Body of pancreas (tissue), 4 donors: Measurements from ENCODE around the gene FAM240B. TPM values are rescaled to one million over a fixed set of nuclear protein-coding genes. Genes with fewer than 3 reads are reported as not detected.
A peak's percentile ranks its signal among the peaks of the same experiment; 100 is the strongest.

ENCODE experiments used
- ATAC-seq: fragments of 150-250 bp; one replicate; pipeline ENCODE4 v1.9.1; 2016
- DNase-seq, 4 donors: peaks; one replicate each; pipeline ENCODE4 v3.0.0-alpha.2; 2019
- H3K27ac ChIP-seq, 4 donors: fragments of 200-600 bp; sonication (generic); 1 replicate in 3 of 4; 2 replicates in 1 of 4; pipeline versions ENCODE4 v1.5.1 to v1.6.1; 2016 to 2019; ENCODE audit warnings: mild to moderate bottlenecking in 1 of 4, mixed read lengths in 1 of 4, moderate library complexity in 1 of 4
- H3K27me3 ChIP-seq, 2 donors: fragments of 200-600 bp; sonication (generic); one replicate each; pipeline ENCODE4 v1.6.0; 2016; ENCODE audit warnings: mild to moderate bottlenecking in 1 of 2
- H3K36me3 ChIP-seq, 2 donors: fragments of 200-600 bp; sonication (generic); replicated peaks in 1 of 2; 2 replicates each; pipeline ENCODE4 v1.5.1; 2016; ENCODE audit warnings: low read depth in 2 of 2; ENCODE audit not compliant: insufficient read depth in 1 of 2
- H3K4me1 ChIP-seq: fragments of 200-600 bp; sonication (generic); one replicate; pipeline ENCODE4 v1.6.0; 2016
- H3K4me3 ChIP-seq, 2 donors: fragments of 200-600 bp; sonication (generic); 1 replicate in 1 of 2; 2 replicates in 1 of 2; pipeline ENCODE4 v1.5.1; 2016 to 2019
- H3K9me3 ChIP-seq, 3 donors: fragments of 200-600 bp; sonication (generic); 1 replicate in 2 of 3; 2 replicates in 1 of 3; pipeline ENCODE4 v1.5.1; 2016
- POLR2A ChIP-seq, 3 donors: fragments of 450-650 bp; IDR thresholded peaks; one replicate each; pipeline ENCODE4 v1.6.1; 2016; ENCODE audit warnings: antibody characterized with exemption in 3 of 3, mild to moderate bottlenecking in 2 of 3
- WGBS, 2 donors: methylation state at CpG; one replicate each; pipeline ENCODE4 v1.1.5; 2017; 5-methylcytosine and 5-hydroxymethylcytosine counted together
- intact Hi-C: fragments of 100-400 bp; cut with DNase I; formaldehyde crosslinking; loops from one replicate; pipeline ENCODE4 v1.15.1; 2023
- total RNA-seq, 2 donors: library from RNA; depleted of rRNA; stranded (reverse); fragments of >200 nt; gene quantifications; one replicate each; pipeline ENCODE4 v1.1.0, GENCODE V29; 2016
- TF ChIP-seq, protein P1 (sequence below), 7 experiments: fragments of 450-650 bp in 4 of 7; fragments of 200-600 bp in 3 of 7; sonication (generic) in 3 of 7; IDR thresholded peaks; one replicate each; pipeline ENCODE4 v1.5.1; 2016 to 2019; ENCODE audit warnings: antibody characterized with exemption in 7 of 7

FAM240B gene
- total RNA-seq, 2 donors from 2014 or later, result not detected

- Histone ChIP-seq H3K27ac (no peak overlapping the region), H3K36me3 (no peaks in the 10 kb centered on the region), H3K4me1 (no peaks in the 10 kb centered on the region), H3K4me3 (no peak overlapping the region), H3K9me3 (no peaks in the 10 kb centered on the region), H3K27me3 (no peaks in the 10 kb centered on the region)
- ATAC-seq, result no peak
- no peak for DNase-seq
- TF ChIP-seq, protein P1, sequence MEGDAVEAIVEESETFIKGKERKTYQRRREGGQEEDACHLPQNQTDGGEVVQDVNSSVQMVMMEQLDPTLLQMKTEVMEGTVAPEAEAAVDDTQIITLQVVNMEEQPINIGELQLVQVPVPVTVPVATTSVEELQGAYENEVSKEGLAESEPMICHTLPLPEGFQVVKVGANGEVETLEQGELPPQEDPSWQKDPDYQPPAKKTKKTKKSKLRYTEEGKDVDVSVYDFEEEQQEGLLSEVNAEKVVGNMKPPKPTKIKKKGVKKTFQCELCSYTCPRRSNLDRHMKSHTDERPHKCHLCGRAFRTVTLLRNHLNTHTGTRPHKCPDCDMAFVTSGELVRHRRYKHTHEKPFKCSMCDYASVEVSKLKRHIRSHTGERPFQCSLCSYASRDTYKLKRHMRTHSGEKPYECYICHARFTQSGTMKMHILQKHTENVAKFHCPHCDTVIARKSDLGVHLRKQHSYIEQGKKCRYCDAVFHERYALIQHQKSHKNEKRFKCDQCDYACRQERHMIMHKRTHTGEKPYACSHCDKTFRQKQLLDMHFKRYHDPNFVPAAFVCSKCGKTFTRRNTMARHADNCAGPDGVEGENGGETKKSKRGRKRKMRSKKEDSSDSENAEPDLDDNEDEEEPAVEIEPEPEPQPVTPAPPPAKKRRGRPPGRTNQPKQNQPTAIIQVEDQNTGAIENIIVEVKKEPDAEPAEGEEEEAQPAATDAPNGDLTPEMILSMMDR (IDR thresholded peaks at IDR 0.05), result peak in 4 of 7 experiments; percentile 11 to 29 (median 19)
- no peak for TF ChIP-seq POLR2A (IDR thresholded peaks at IDR 0.05)
- intact Hi-C loops, result no loop called here
- 32 to 41% methylated on average over 10 of the region's 10 CpGs for WGBS, 2 donors
Observed at GRCh38 chr9:38707885-38708637, 11.9 kb downstream of the FAM240B start.

- H3K4me3 ChIP-seq, result no peak overlapping the region
- no peaks in the 10 kb centered on the region for H3K4me1 ChIP-seq
- ATAC-seq (no peak), DNase-seq (no peak)
- 40 to 41% methylated on average over 7 of the region's 7 CpGs for WGBS, 2 donors
- no peaks in the 10 kb centered on the region for H3K36me3 ChIP-seq
- no peaks in the 10 kb centered on the region for H3K27me3 ChIP-seq
- no peaks in the 10 kb centered on the region for H3K9me3 ChIP-seq
- no peak overlapping the region for H3K27ac ChIP-seq
- intact Hi-C loops, result no loop called here
- no peak for TF ChIP-seq POLR2A (IDR thresholded peaks at IDR 0.05)
- TF ChIP-seq, protein P1 (IDR thresholded peaks at IDR 0.05), result no peak
Observed at GRCh38 chr9:38706493-38706892, 13.4 kb downstream of the FAM240B start.

DNA sequence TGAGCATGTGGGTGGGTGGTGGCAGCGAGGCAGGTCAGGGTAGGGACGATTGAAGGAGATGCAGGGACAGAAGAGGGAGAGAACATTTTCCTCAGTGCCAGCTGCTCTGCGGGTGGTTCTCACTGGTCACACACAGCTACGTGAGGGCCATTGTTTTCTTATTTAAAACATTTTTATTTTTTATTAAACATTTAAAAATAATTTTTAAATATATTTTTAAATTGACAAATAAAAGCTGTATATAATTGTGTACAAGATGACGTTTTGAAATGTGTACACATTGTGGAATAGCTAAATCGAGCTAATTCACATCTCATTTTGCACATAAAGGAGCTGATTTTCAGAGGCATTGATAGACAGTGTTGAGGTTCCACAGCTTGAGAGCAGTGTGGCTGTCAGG lies 14.0 kb downstream of the FAM240B start:
- Histone ChIP-seq H3K9me3 (no peaks in the 10 kb centered on the region), H3K27ac (no peak overlapping the region), H3K27me3 (no peaks in the 10 kb centered on the region), H3K36me3 (no peaks in the 10 kb centered on the region), H3K4me3 (no peak overlapping the region), H3K4me1 (no peaks in the 10 kb centered on the region)
- DNase-seq (no peak), ATAC-seq (no peak)
- WGBS, 2 donors, result 56 to 57% methylated on average over 6 of the region's 6 CpGs
- intact Hi-C loops, result no loop called here
- no peak for TF ChIP-seq POLR2A (IDR thresholded peaks at IDR 0.05)
- TF ChIP-seq, protein P1 (IDR thresholded peaks at IDR 0.05), result no peak

DNA sequence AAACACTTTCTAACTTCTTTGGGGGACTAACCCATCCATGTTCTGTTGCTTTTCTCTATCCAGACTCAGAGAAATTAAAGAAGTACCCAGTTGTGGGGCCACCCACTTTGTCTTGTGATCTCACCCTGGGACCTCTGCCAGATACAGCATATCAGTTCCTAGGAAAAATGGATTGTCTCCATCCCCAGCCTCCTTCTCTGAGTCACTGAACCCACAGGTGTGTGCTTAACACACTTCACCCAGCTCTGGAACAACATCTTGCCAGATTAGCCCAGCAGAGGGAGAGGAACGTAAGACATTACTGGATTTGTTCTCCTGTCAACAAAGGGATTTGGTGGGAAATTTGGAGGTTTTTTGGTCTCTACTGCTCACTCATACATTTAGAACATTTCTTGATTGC lies 19.2 kb downstream of the FAM240B start:
- intact Hi-C loops, result no loop called here
- Histone ChIP-seq H3K27ac (no peak overlapping the region), H3K9me3 (no peaks in the 10 kb centered on the region), H3K4me1 (no peaks in the 10 kb centered on the region), H3K27me3 (no peaks in the 10 kb centered on the region), H3K4me3 (no peak overlapping the region), H3K36me3 (no peaks in the 10 kb centered on the region)
- ATAC-seq, result no peak
- 56 to 63% methylated on average over 1 of the region's 1 CpG for WGBS, 2 donors
- DNase-seq, result no peak
- TF ChIP-seq POLR2A (IDR thresholded peaks at IDR 0.05), result no peak
- TF ChIP-seq, protein P1 (IDR thresholded peaks at IDR 0.05), result no peak

GRCh38 chr9:38699337-38699736 lies 20.6 kb downstream of the FAM240B start:
- H3K9me3 ChIP-seq, result no peaks in the 10 kb centered on the region
- no peaks in the 10 kb centered on the region for H3K4me1 ChIP-seq
- H3K27ac ChIP-seq, result no peak overlapping the region
- WGBS, 2 donors, result 74 to 84% methylated on average over 7 of the region's 7 CpGs
- no peak for ATAC-seq
- DNase-seq, result no peak
- H3K36me3 ChIP-seq, result no peaks in the 10 kb centered on the region
- no peak for TF ChIP-seq POLR2A (IDR thresholded peaks at IDR 0.05)
- TF ChIP-seq, protein P1 (IDR thresholded peaks at IDR 0.05), result no peak
- intact Hi-C loops, result no loop called here
- H3K4me3 ChIP-seq, result no peak overlapping the region
- no peaks in the 10 kb centered on the region for H3K27me3 ChIP-seq
